GM12801 (cell line): Measurements from ENCODE around the gene DKK1.

Source experiments
- TF ChIP-seq, protein P1 (sequence below): IDR thresholded peaks from one replicate; pipeline ENCODE4 v1.5.1; 2011; ENCODE audit warnings: control low read depth; ENCODE audit not compliant: insufficient read length; ENCODE audit errors: extremely low read depth

DKK1 gene, protein sequence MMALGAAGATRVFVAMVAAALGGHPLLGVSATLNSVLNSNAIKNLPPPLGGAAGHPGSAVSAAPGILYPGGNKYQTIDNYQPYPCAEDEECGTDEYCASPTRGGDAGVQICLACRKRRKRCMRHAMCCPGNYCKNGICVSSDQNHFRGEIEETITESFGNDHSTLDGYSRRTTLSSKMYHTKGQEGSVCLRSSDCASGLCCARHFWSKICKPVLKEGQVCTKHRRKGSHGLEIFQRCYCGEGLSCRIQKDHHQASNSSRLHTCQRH

DNA sequence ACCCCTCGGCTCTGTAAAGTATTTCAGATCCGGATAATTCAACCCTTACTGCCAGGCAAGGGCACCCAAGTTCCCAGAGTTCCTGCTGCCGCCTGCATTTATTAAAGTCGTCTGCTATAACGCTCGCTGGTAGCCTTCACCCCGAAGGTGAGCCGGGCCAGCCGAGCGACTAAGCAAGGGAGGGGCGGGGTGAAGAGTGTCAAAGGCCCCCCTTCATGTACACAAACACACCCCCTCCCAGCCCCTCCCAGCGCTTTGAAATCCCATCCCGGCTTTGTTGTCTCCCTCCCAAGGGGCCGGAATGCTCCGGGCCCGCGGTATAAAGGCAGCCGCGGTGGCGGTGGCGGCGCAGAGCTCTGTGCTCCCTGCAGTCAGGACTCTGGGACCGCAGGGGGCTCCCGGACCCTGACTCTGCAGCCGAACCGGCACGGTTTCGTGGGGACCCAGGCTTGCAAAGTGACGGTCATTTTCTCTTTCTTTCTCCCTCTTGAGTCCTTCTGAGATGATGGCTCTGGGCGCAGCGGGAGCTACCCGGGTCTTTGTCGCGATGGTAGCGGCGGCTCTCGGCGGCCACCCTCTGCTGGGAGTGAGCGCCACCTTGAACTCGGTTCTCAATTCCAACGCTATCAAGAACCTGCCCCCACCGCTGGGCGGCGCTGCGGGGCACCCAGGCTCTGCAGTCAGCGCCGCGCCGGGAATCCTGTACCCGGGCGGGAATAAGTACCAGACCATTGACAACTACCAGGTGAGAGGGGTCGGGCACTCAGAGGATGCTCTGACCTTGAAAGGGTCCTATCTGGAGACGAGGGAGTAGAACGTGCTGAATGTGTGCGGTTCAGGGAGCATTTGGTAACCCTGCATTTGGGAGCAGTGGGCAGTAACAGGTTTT, at the start of gene DKK1:
Gene DKK1, plus strand, starts transcription at position 349 of the 889 bp plus-strand sequence. Its CDS starts 154 bp downstream, at position 503.
- TF ChIP-seq, protein P1, sequence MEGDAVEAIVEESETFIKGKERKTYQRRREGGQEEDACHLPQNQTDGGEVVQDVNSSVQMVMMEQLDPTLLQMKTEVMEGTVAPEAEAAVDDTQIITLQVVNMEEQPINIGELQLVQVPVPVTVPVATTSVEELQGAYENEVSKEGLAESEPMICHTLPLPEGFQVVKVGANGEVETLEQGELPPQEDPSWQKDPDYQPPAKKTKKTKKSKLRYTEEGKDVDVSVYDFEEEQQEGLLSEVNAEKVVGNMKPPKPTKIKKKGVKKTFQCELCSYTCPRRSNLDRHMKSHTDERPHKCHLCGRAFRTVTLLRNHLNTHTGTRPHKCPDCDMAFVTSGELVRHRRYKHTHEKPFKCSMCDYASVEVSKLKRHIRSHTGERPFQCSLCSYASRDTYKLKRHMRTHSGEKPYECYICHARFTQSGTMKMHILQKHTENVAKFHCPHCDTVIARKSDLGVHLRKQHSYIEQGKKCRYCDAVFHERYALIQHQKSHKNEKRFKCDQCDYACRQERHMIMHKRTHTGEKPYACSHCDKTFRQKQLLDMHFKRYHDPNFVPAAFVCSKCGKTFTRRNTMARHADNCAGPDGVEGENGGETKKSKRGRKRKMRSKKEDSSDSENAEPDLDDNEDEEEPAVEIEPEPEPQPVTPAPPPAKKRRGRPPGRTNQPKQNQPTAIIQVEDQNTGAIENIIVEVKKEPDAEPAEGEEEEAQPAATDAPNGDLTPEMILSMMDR = no peak

DNA sequence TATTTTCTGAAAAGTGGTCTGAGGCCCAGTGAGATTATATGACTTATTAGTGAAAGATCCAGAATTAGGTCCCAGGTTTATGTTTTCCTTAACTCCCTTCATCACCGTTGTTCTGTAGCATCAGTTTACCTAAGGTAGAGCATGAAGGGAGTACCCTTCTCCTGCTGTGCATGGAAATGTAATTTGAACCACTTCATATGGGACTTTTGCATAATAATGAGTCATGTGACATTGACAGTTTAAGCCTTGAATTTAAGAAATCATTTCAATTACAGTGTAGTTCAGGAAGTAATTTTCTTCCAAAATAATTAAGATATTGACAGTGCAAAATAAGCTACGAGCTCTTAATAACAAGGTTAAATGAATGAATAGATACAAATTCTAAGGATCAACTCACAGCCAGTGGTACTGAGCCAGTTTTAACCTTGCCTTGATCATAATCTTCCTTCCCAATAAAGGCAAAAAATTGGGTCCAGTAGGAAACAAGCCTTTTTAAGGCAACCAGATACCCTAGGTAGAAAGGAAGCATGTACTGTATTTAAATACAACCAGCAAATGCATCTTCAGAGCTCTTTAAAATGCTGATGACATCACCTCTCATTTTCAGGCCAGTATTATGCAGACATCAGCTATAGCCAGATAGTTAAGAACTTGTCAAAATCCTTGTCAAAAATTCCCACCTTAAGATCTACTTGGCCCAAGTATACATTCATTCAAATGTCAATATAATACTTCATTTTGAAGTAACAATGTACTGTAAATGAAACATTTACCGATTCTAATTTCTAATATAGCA, 48.8 kb upstream of the DKK1 start:
- TF ChIP-seq, protein P1 = no peak

DNA sequence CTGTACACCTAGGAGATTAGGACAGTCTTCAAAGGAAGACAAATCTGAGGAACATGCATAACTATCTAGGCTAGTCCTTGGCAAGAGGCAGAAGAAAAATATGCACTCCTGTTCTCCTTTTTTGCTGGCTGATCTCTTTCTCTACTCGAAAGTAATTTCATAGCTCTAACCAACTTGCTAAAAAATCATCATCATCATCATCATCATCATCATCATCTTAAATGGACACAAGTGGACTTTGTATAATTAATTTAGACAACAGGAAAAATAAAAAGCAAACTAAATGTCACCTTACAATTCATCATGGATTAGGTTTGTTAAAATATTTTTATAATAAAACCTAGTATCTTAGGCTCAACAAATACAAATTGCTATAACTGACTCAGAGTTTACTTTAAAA, 47.2 kb upstream of the DKK1 start:
- TF ChIP-seq, protein P1 = no peak

DNA sequence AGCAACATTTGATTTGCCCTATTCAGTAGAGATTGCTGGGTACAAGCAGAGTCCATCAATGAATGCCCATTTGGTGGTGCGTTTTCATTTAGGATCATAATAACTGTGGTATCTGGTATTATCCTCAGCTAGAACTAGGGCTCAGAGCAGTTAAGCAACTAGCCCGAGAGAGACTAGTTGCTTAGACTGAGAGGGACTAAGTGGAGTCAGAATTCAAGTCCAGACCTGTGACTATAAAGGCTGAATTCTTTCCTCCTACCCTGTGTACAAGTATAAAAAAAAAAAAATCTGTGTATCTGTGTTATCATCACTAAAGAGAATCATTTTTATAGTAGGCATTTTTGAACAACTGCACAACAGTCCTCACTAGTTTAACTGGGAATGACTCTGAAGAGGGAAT, 45.3 kb upstream of the DKK1 start:
- TF ChIP-seq, protein P1 = no peak

DNA sequence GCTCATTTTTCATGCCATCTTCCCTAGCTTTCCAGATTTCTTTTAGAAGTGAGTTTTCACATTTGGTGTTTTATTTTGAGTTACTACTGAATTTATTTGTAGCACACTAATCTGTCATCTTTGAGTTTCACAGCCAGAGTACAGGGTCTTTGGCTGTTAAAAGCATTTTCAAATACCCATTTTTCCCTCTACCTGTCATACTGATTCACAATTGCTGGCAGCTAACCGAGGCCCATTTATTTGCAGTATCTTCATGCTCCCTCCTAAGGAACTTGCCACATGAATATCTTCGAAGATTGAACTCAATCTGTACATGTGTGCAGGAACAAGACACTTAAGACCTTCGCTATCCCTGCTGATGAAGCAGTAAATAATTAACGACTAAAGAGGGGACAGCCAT, 44.8 kb upstream of the DKK1 start:
- TF ChIP-seq, protein P1 = no peak

DNA sequence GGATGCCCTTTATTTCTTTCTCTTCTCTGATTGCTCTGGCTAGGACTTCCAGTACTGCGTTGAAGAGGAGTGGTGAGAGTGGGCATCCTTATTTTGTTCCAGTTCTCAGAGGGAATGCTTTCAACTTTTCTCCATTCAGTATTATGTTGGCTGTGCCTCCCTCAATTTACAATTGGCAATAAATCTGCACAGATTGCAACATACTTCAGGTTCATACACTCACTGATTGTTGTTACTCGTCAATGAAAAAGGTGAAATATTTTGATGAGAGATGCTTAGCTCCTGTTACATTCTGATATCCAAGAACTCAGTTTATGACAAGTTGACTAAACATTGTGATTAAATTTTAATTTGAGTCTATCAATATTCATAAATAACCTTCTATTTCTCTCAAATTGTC, 37.9 kb upstream of the DKK1 start:
- TF ChIP-seq, protein P1 = no peak

DNA sequence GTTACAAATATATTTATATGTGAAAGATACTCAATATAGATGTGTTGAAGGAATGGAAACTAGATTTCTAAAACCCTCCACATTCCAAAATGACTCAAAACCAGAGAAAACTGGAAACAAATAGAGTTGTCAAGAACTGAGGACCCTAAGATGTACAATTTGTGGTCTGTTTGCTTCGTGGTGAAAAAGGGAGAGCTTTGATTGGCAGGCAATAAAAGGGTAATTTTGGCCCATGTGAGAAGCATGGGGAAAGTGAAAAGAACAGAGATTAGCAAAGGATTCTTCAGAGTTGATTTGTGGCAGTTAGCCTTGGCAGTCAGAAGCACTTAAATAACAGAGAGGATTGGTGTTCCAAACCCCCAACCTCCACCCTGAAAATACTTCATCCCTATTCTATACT, 37.1 kb upstream of the DKK1 start:
- TF ChIP-seq, protein P1 = no peak
